Measurements from ENCODE around the gene DEFB129. TPM values are rescaled to one million over a fixed set of nuclear protein-coding genes. Genes with fewer than 3 reads are reported as not detected.

Gene DEFB129, protein sequence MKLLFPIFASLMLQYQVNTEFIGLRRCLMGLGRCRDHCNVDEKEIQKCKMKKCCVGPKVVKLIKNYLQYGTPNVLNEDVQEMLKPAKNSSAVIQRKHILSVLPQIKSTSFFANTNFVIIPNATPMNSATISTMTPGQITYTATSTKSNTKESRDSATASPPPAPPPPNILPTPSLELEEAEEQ
- not detected for total RNA-seq

DNA sequence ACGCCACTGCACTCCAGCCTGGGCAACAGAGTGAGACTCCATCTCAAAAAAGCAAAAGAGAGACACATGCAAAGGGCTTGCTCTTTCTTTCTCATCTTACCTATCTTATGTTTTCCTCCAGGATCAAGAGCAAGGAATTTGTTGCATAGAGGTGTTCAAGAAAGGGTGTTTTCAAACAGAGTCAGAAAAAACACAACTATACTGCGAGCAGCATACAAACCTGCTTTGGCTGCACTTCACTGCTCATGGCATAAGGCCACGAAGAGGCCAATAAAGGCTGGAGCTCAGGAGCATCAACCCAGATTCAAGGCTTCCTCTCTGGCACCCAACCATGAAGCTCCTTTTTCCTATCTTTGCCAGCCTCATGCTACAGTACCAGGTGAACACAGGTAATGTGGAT is at the start of gene DEFB129:
TSS of gene DEFB129 (plus strand) at position 301 of the 400 bp plus-strand sequence. CDS start at position 332, 31 bp downstream.
- H3K27me3 ChIP-seq = no peaks in the 10 kb centered on the region
- intact Hi-C loops (cut with DNase I; ENCODE audit: low total_unique reads) = no loop called here
- TF ChIP-seq POLR2A (IDR thresholded peaks at IDR 0.05) (no peak), CTCF (IDR thresholded peaks at IDR 0.05) (no peak)
- H3K9me3 ChIP-seq = no peaks in the 10 kb centered on the region
- H3K36me3 ChIP-seq = no peaks in the 10 kb centered on the region
- DNase-seq = no peak
- H3K4me1 ChIP-seq = no peaks in the 10 kb centered on the region
- no peak within 1 kb of the TSS for H3K27ac ChIP-seq
- no peak within 1 kb of the TSS for H3K4me3 ChIP-seq

GRCh38 chr20:184288-184687 is 42.8 kb upstream of the DEFB129 start:
- H3K27me3 ChIP-seq = no peaks in the 10 kb centered on the region
- no peaks in the 10 kb centered on the region for H3K4me1 ChIP-seq
- H3K27ac ChIP-seq = no peak overlapping the region
- no peak for DNase-seq
- no peaks in the 10 kb centered on the region for H3K36me3 ChIP-seq
- no peak for TF ChIP-seq CTCF (IDR thresholded peaks at IDR 0.05)
- TF ChIP-seq POLR2A (IDR thresholded peaks at IDR 0.05) = no peak
- no peak overlapping the region for H3K4me3 ChIP-seq
- intact Hi-C loops (cut with DNase I; ENCODE audit: low total_unique reads) = no loop called here
- H3K9me3 ChIP-seq = no peaks in the 10 kb centered on the region

DNA sequence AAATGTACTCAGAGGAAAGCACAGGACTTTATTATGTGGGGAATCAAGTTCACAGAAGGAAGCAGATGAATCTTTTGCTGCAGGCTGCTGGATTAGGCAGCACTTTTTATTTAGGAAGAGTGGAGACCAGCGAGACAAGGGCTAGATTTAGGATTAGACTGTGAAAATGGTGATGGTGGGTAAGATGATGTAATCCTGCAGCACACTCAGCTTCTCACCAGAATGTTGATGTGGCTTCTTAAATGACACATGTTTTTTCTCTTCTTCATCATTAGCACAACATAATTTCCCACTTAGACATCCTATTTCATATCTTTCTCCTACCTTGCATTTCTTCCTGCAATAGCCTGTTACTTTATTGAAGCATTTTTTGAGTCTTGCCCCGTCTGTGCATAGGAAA is 39.3 kb upstream of the DEFB129 start:
- Histone ChIP-seq H3K27ac (no peak overlapping the region), H3K4me1 (no peaks in the 10 kb centered on the region), H3K36me3 (no peaks in the 10 kb centered on the region), H3K4me3 (no peak overlapping the region), H3K27me3 (no peaks in the 10 kb centered on the region), H3K9me3 (no peaks in the 10 kb centered on the region)
- no peak for DNase-seq
- TF ChIP-seq CTCF (IDR thresholded peaks at IDR 0.05) (no peak), POLR2A (IDR thresholded peaks at IDR 0.05) (no peak)
- intact Hi-C loops (cut with DNase I; ENCODE audit: low total_unique reads) = no loop called here

DNA sequence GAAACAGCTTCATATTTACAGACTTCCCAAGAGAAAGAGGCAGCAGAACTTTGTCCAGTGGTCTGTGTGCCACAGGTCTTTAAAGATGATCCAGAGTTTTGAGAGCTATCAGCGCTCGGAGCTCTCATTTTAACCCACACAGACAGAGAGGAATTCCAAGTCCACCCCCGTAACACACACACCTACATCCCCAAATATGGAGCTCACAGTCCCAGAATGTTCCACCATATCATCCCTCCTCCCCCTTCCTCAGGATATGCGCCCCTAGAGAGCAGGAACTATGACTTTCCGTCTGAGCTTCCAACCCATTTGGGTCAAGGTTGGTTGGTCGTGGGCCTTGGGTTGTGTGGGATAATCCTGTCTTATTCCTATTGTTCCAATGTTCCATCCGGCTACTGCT is 37.4 kb upstream of the DEFB129 start, which contains the start of gene DEFB128:
TSS of gene DEFB128 (minus strand) at position 101 of the 400 bp plus-strand sequence. CDS start at position 13, 88 bp downstream.
- DNase-seq = no peak
- intact Hi-C loops (cut with DNase I; ENCODE audit: low total_unique reads) = no loop called here
- Histone ChIP-seq H3K9me3 (no peaks in the 10 kb centered on the region), H3K27ac (no peak within 1 kb of the TSS), H3K27me3 (no peaks in the 10 kb centered on the region), H3K4me3 (no peak within 1 kb of the TSS), H3K4me1 (no peaks in the 10 kb centered on the region), H3K36me3 (no peaks in the 10 kb centered on the region)
- TF ChIP-seq POLR2A (IDR thresholded peaks at IDR 0.05) = no peak
- TF ChIP-seq CTCF (IDR thresholded peaks at IDR 0.05) = no peak

DNA sequence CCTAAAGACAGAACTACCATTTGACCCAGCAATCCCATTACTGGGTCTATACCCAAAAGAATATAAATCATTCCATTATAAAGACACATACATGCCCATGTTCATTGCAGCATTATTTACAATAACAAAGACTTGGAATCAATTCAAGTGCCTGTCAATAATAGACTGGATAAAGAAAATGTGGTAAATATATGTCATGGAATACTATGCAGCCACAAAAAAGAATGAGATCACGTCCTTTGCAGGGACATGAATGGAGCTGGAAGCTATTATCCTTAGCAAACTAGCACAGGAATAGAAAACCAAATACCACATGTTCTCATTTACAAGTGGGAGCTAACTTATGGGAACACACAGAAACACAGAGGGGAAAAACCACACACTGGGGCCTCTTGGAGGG is 28.8 kb upstream of the DEFB129 start:
- no peak overlapping the region for H3K4me3 ChIP-seq
- no peak overlapping the region for H3K27ac ChIP-seq
- TF ChIP-seq CTCF (IDR thresholded peaks at IDR 0.05) (no peak), POLR2A (IDR thresholded peaks at IDR 0.05) (no peak)
- H3K9me3 ChIP-seq = no peaks in the 10 kb centered on the region
- DNase-seq = no peak
- intact Hi-C loops (cut with DNase I; ENCODE audit: low total_unique reads) = no loop called here
- no peaks in the 10 kb centered on the region for H3K36me3 ChIP-seq
- H3K4me1 ChIP-seq = no peaks in the 10 kb centered on the region
- H3K27me3 ChIP-seq = no peaks in the 10 kb centered on the region
